Neuronal stem cell (in vitro differentiated cells): ENCODE results near the gene AKAP6.

Experiments
- DNase-seq: peaks from one replicate; pipeline ENCODE4 v3.0.0-alpha.2; 2013; ENCODE audit warnings: low spot score
- H2AFZ ChIP-seq: one replicate; pipeline ENCODE4 v1.6.1; 2013; ENCODE audit warnings: mild to moderate bottlenecking, low read length, inconsistent platforms
- H2AK5ac ChIP-seq: 2 replicates; pipeline ENCODE4 v1.6.1; 2013; ENCODE audit warnings: low read depth, mild to moderate bottlenecking, inconsistent platforms, low read length, moderate library complexity, mixed read lengths
- H2BK120ac ChIP-seq: 2 replicates; pipeline ENCODE4 v1.6.1; 2013; ENCODE audit warnings: low read depth, mild to moderate bottlenecking, inconsistent platforms, low read length, moderate library complexity, mixed read lengths
- H2BK12ac ChIP-seq: one replicate; pipeline ENCODE4 v1.6.1; 2013; ENCODE audit warnings: low read length, inconsistent platforms
- H2BK15ac ChIP-seq: 2 replicates; pipeline ENCODE4 v1.6.1; 2013; ENCODE audit warnings: mild to moderate bottlenecking, low read length, inconsistent platforms, mixed read lengths
- H2BK5ac ChIP-seq: one replicate; pipeline ENCODE4 v1.6.1; 2013; ENCODE audit warnings: inconsistent platforms, mild to moderate bottlenecking, low read length, moderate library complexity
- H3K14ac ChIP-seq: one replicate; pipeline ENCODE4 v1.6.1; 2013; ENCODE audit warnings: low read length, inconsistent platforms
- H3K18ac ChIP-seq: 2 replicates; pipeline ENCODE4 v1.6.1; 2013; ENCODE audit warnings: low read length, inconsistent platforms
- H3K23ac ChIP-seq: 2 replicates; pipeline ENCODE4 v1.6.1; 2013; ENCODE audit warnings: low read depth, mild to moderate bottlenecking, mixed read lengths, low read length, inconsistent platforms; ENCODE audit not compliant: poor library complexity
- H3K27ac ChIP-seq: replicated peaks from 3 replicates; pipeline ENCODE4 v1.5.1; 2013; ENCODE audit warnings: low read length, inconsistent platforms
- H3K27me3 ChIP-seq, 3 experiments: 2 replicates each; pipeline ENCODE4 v1.6.1; 2013; ENCODE audit warnings: low read length in 3 of 3, mild to moderate bottlenecking in 2 of 3, inconsistent platforms in 1 of 3, low read depth in 1 of 3, mixed read lengths in 1 of 3, moderate library complexity in 1 of 3; ENCODE audit not compliant: control insufficient read depth in 3 of 3, insufficient read depth in 3 of 3
- H3K36me3 ChIP-seq, 2 donors: replicated peaks in 1 of 2; 2 replicates each; pipeline ENCODE4 v1.6.1; 2013; ENCODE audit warnings: low read length in 2 of 2; ENCODE audit not compliant: control insufficient read depth in 2 of 2, insufficient read depth in 2 of 2
- H3K4ac ChIP-seq: 2 replicates; pipeline ENCODE4 v1.6.1; 2013; ENCODE audit warnings: inconsistent platforms, mild to moderate bottlenecking, low read length, moderate library complexity
- H3K4me1 ChIP-seq, 2 donors: 1 replicate in 1 of 2; 2 replicates in 1 of 2; pipeline ENCODE4 v1.6.1; 2013; ENCODE audit warnings: low read length in 2 of 2, low read depth in 1 of 2; ENCODE audit not compliant: control insufficient read depth in 2 of 2, insufficient read depth in 1 of 2
- H3K4me2 ChIP-seq: one replicate; pipeline ENCODE4 v1.6.1; 2013; ENCODE audit warnings: mild to moderate bottlenecking, low read length, inconsistent platforms; ENCODE audit not compliant: insufficient read depth, poor library complexity, severe bottlenecking
- H3K4me3 ChIP-seq, 2 donors: 2 replicates each; pipeline ENCODE4 v1.5.1; 2013; ENCODE audit warnings: low read length in 2 of 2, mild to moderate bottlenecking in 2 of 2, inconsistent platforms in 1 of 2, moderate library complexity in 1 of 2
- H3K79me1 ChIP-seq: one replicate; pipeline ENCODE4 v1.6.1; 2013; ENCODE audit warnings: low read depth, mild to moderate bottlenecking, inconsistent platforms, low read length, moderate library complexity
- H3K9ac ChIP-seq: one replicate; pipeline ENCODE4 v1.6.1; 2013; ENCODE audit warnings: mild to moderate bottlenecking, low read depth, low read length, inconsistent platforms; ENCODE audit not compliant: poor library complexity
- H3K9me3 ChIP-seq, 2 donors: replicated peaks in 1 of 2; 2 replicates each; pipeline versions ENCODE3 to v1.6.1; 2013; ENCODE audit warnings: low read length in 2 of 2, mild to moderate bottlenecking in 2 of 2, inconsistent platforms in 1 of 2, low read depth in 1 of 2, mixed read lengths in 1 of 2, moderate library complexity in 1 of 2; ENCODE audit not compliant: control insufficient read depth in 2 of 2, insufficient read depth in 1 of 2
- H4K8ac ChIP-seq: one replicate; pipeline ENCODE4 v1.6.1; 2013; ENCODE audit warnings: low read depth, mild to moderate bottlenecking, inconsistent platforms, low read length, moderate library complexity
- H4K91ac ChIP-seq: one replicate; pipeline ENCODE4 v1.6.1; 2013; ENCODE audit warnings: low read length, low read depth, mild to moderate bottlenecking, inconsistent platforms; ENCODE audit not compliant: poor library complexity
- WGBS, 2 donors: extraction: QIAGEN DNeasy Blood & Tissue Kit; methylation state at CpG; one replicate each; pipeline ENCODE4 v1.1.7; 2013; ENCODE audit warnings: missing lambda C conversion rate in 2 of 2, mixed read lengths in 1 of 2; ENCODE audit not compliant: insufficient read length in 2 of 2, insufficient replicate concordance in 1 of 2; ENCODE audit errors: extremely low coverage in 2 of 2; 5-methylcytosine and 5-hydroxymethylcytosine counted together

The AKAP6 gene

GRCh38 chr14:32756775-32757174, 427.7 kb downstream of the AKAP6 start:
- Histone ChIP-seq H3K79me1 (no peaks in the 10 kb centered on the region), H2BK120ac (no peak overlapping the region), H3K36me3 (no peaks in the 10 kb centered on the region), H2BK5ac (peak overlapping the region; percentile 82), H3K27me3 (no peaks in the 10 kb centered on the region), H3K4me2 (no peak overlapping the region), H4K91ac (peak overlapping the region; percentile 85), H2BK15ac (peak overlapping the region; percentile 2), H2AK5ac (peak overlapping the region; percentile 25), H3K27ac (no peak overlapping the region), H4K8ac (no peak overlapping the region), H2AFZ (no peak overlapping the region), H3K9ac (no peak overlapping the region), H2BK12ac (peak overlapping the region; percentile 41), H3K4me3 (no peak overlapping the region), H3K14ac (peak overlapping the region; percentile 99), H3K9me3 (peaks cover 2 to 30% of the 10 kb centered on the region in 2 donors), H3K4me1 (peaks cover 3% of the 10 kb centered on the region in 2 donors), H3K18ac (peak overlapping the region; percentile 92), H3K23ac (no peak overlapping the region), H3K4ac (peak overlapping the region; percentile 77)
- no CpG with 5 or more reads among the region's 3 CpGs for WGBS, 2 donors
- no peak for DNase-seq

- no peak for DNase-seq
- no CpG with 5 or more reads among the region's 4 CpGs for WGBS, 2 donors
Measured at GRCh38 chr14:32757568-32757967, 428.5 kb downstream of the AKAP6 start.

GRCh38 chr14:32761381-32761968, 432.4 kb downstream of the AKAP6 start:
- peak; percentile 12 for DNase-seq
- Histone ChIP-seq H2BK15ac (no peak overlapping the region), H2AFZ (peak overlapping the region; percentile 42), H3K9ac (no peak overlapping the region), H4K91ac (no peak overlapping the region), H3K79me1 (no peaks in the 10 kb centered on the region), H3K36me3 (no peaks in the 10 kb centered on the region), H2BK5ac (no peak overlapping the region), H2BK12ac (no peak overlapping the region), H2AK5ac (no peak overlapping the region), H3K23ac (no peak overlapping the region), H3K4ac (no peak overlapping the region), H3K4me3 (no peak overlapping the region), H3K27ac (no peak overlapping the region), H3K14ac (no peak overlapping the region), H3K9me3 (no peaks in the 10 kb centered on the region), H3K27me3 (no peaks in the 10 kb centered on the region), H3K4me1 (peaks cover 3% of the 10 kb centered on the region in 2 donors), H3K4me2 (no peak overlapping the region), H3K18ac (no peak overlapping the region), H2BK120ac (no peak overlapping the region), H4K8ac (no peak overlapping the region)
- WGBS, 2 donors: no CpG with 5 or more reads among the region's 5 CpGs

More at GRCh38 chr14:32757568-32757967, 428.5 kb downstream of the AKAP6 start:
- no peak overlapping the region for H4K8ac ChIP-seq
- H2BK12ac ChIP-seq: no peak overlapping the region
- peaks cover 2 to 30% of the 10 kb centered on the region in 2 donors for H3K9me3 ChIP-seq
- H4K91ac ChIP-seq: no peak overlapping the region
- H3K23ac ChIP-seq: no peak overlapping the region
- no peak overlapping the region for H3K4ac ChIP-seq
- H3K14ac ChIP-seq: no peak overlapping the region
- H2BK120ac ChIP-seq: no peak overlapping the region
- no peak overlapping the region for H3K4me2 ChIP-seq
- H2BK15ac ChIP-seq: no peak overlapping the region
- no peak overlapping the region for H2AK5ac ChIP-seq
- no peak overlapping the region for H2BK5ac ChIP-seq
- H3K79me1 ChIP-seq: no peaks in the 10 kb centered on the region
- no peaks in the 10 kb centered on the region for H3K36me3 ChIP-seq
- no peak overlapping the region for H2AFZ ChIP-seq
- H3K27me3 ChIP-seq: no peaks in the 10 kb centered on the region
- no peak overlapping the region for H3K9ac ChIP-seq
- H3K4me3 ChIP-seq: no peak overlapping the region
- H3K27ac ChIP-seq: no peak overlapping the region
- no peak overlapping the region for H3K18ac ChIP-seq
- peaks cover 3% of the 10 kb centered on the region in 2 donors for H3K4me1 ChIP-seq

GRCh38 chr14:32762886-32763285, 433.8 kb downstream of the AKAP6 start:
- Histone ChIP-seq H3K4ac (no peak overlapping the region), H2AFZ (no peak overlapping the region), H3K4me2 (no peak overlapping the region), H2BK15ac (no peak overlapping the region), H2AK5ac (no peak overlapping the region), H3K36me3 (no peaks in the 10 kb centered on the region), H2BK120ac (no peak overlapping the region), H3K9ac (no peak overlapping the region), H2BK12ac (no peak overlapping the region), H3K18ac (no peak overlapping the region), H4K91ac (no peak overlapping the region), H3K79me1 (no peaks in the 10 kb centered on the region), H3K4me1 (peaks cover 3% of the 10 kb centered on the region in 2 donors), H3K4me3 (no peak overlapping the region), H3K27me3 (no peaks in the 10 kb centered on the region), H3K23ac (no peak overlapping the region), H3K27ac (no peak overlapping the region), H3K9me3 (no peaks in the 10 kb centered on the region), H2BK5ac (no peak overlapping the region), H3K14ac (no peak overlapping the region), H4K8ac (no peak overlapping the region)
- no peak for DNase-seq
- no CpG with 5 or more reads among the region's 2 CpGs for WGBS, 2 donors
